ENCODE results near the gene ELF2.
A peak's percentile ranks its signal among the peaks of the same experiment; 100 is the strongest.
"Not testable (repeated sequence)": the region's sequence is repeated elsewhere in the genome, so short reads cannot be mapped to it uniquely, and the experiment has no call there.

The ELF2 gene

GRCh38 chr4:139129206-139129605 lies 47.8 kb downstream of the ELF2 start:
- no peak for TF ChIP-seq CTCF (IDR thresholded peaks at IDR 0.05)
- no peaks in the 10 kb centered on the region for H3K4me1 ChIP-seq
- no peaks in the 10 kb centered on the region for H3K36me3 ChIP-seq (ENCODE audit: control insufficient read depth, insufficient read depth, low read length)

GRCh38 chr4:139126898-139127297 lies 50.1 kb downstream of the ELF2 start:
- Histone ChIP-seq H3K9ac (no peak overlapping the region), H3K4me1 (no peaks in the 10 kb centered on the region), H3K4me2 (ENCODE audit: low read length) (no peak overlapping the region), H3K36me3 (ENCODE audit: control insufficient read depth, insufficient read depth, low read length) (no peaks in the 10 kb centered on the region), H3K4me3 (ENCODE audit: low read depth, low read length) (no peak overlapping the region), H3K79me2 (no peaks in the 10 kb centered on the region), H3K27me3 (ENCODE audit: control insufficient read depth, insufficient read depth, low read length) (no peaks in the 10 kb centered on the region), H3K9me3 (ENCODE audit: control insufficient read depth, low read length) (no peaks in the 10 kb centered on the region), H3K27ac (no peak overlapping the region), H2AFZ (no peak overlapping the region)
- no peak for TF ChIP-seq CTCF (IDR thresholded peaks at IDR 0.05)

More at GRCh38 chr4:139129206-139129605, 47.8 kb downstream of the ELF2 start:
- no peak overlapping the region for H3K4me2 ChIP-seq (ENCODE audit: low read length)
- no peak overlapping the region for H3K27ac ChIP-seq
- no peaks in the 10 kb centered on the region for H3K79me2 ChIP-seq
- H3K4me3 ChIP-seq (ENCODE audit: low read depth, low read length), result no peak overlapping the region
- H3K9me3 ChIP-seq (ENCODE audit: control insufficient read depth, low read length), result no peaks in the 10 kb centered on the region
- H3K9ac ChIP-seq, result no peak overlapping the region
- no peak overlapping the region for H2AFZ ChIP-seq
- H3K27me3 ChIP-seq (ENCODE audit: control insufficient read depth, insufficient read depth, low read length), result no peaks in the 10 kb centered on the region

- no peaks in the 10 kb centered on the region for H3K4me1 ChIP-seq
- H3K9me3 ChIP-seq (ENCODE audit: control insufficient read depth, low read length), result no peaks in the 10 kb centered on the region
- no peak overlapping the region for H3K9ac ChIP-seq
- no peaks in the 10 kb centered on the region for H3K79me2 ChIP-seq
- H3K4me3 ChIP-seq (ENCODE audit: low read depth, low read length), result no peak overlapping the region
- no peak overlapping the region for H2AFZ ChIP-seq
- H3K4me2 ChIP-seq (ENCODE audit: low read length), result no peak overlapping the region
- no peaks in the 10 kb centered on the region for H3K36me3 ChIP-seq (ENCODE audit: control insufficient read depth, insufficient read depth, low read length)
- H3K27me3 ChIP-seq (ENCODE audit: control insufficient read depth, insufficient read depth, low read length), result no peaks in the 10 kb centered on the region
- H3K27ac ChIP-seq, result no peak overlapping the region
- TF ChIP-seq CTCF (IDR thresholded peaks at IDR 0.05), result no peak
These were observed 53.1 kb downstream of the ELF2 start for GRCh38 chr4:139123910-139124309.

GRCh38 chr4:139118365-139118764 lies 58.7 kb downstream of the ELF2 start:
- H3K36me3 ChIP-seq (ENCODE audit: control insufficient read depth, insufficient read depth, low read length), result no peaks in the 10 kb centered on the region
- H3K9me3 ChIP-seq (ENCODE audit: control insufficient read depth, low read length), result no peaks in the 10 kb centered on the region
- H3K27ac ChIP-seq, result no peak overlapping the region
- H3K9ac ChIP-seq, result no peak overlapping the region
- TF ChIP-seq CTCF (IDR thresholded peaks at IDR 0.05), result no peak
- peak overlapping the region; percentile 29 for H3K4me3 ChIP-seq (ENCODE audit: low read depth, low read length)
- H3K4me1 ChIP-seq, result no peaks in the 10 kb centered on the region
- peak overlapping the region; percentile 1 for H3K4me2 ChIP-seq (ENCODE audit: low read length)
- no peaks in the 10 kb centered on the region for H3K79me2 ChIP-seq
- H3K27me3 ChIP-seq (ENCODE audit: control insufficient read depth, insufficient read depth, low read length), result no peaks in the 10 kb centered on the region
- no peak overlapping the region for H2AFZ ChIP-seq

- no peak overlapping the region for H2AFZ ChIP-seq
- no peak overlapping the region for H3K9ac ChIP-seq
- H3K27me3 ChIP-seq (ENCODE audit: control insufficient read depth, insufficient read depth, low read length), result no peaks in the 10 kb centered on the region
- no peak overlapping the region for H3K4me2 ChIP-seq (ENCODE audit: low read length)
- H3K27ac ChIP-seq, result no peak overlapping the region
- H3K36me3 ChIP-seq (ENCODE audit: control insufficient read depth, insufficient read depth, low read length), result no peaks in the 10 kb centered on the region
- H3K9me3 ChIP-seq (ENCODE audit: control insufficient read depth, low read length), result no peaks in the 10 kb centered on the region
- H3K4me3 ChIP-seq (ENCODE audit: low read depth, low read length), result no peak overlapping the region
- H3K79me2 ChIP-seq, result no peaks in the 10 kb centered on the region
- H3K4me1 ChIP-seq, result no peaks in the 10 kb centered on the region
- no peak for TF ChIP-seq CTCF (IDR thresholded peaks at IDR 0.05)
These were observed 61.8 kb downstream of the ELF2 start for GRCh38 chr4:139115226-139115625.

GRCh38 chr4:139114795-139115194 lies 62.2 kb downstream of the ELF2 start:
- H3K27me3 ChIP-seq (ENCODE audit: control insufficient read depth, insufficient read depth, low read length); H3K27ac ChIP-seq; H3K36me3 ChIP-seq (ENCODE audit: control insufficient read depth, insufficient read depth, low read length); H3K4me1 ChIP-seq; H3K4me2 ChIP-seq (ENCODE audit: low read length); H3K4me3 ChIP-seq (ENCODE audit: low read depth, low read length); H3K9ac ChIP-seq; H3K79me2 ChIP-seq; H2AFZ ChIP-seq; H3K9me3 ChIP-seq (ENCODE audit: control insufficient read depth, low read length): not testable (repeated sequence)

Measured in parathyroid adenoma (tissue), 2 donors.